ENCODE results near the gene GRIN1.

- TF ChIP-seq CTCF (IDR thresholded peaks at IDR 0.05; ENCODE audit: insufficient read depth, low read length, poor library complexity, severe bottlenecking) (no peak), EZH2phosphoT487 (conservative IDR thresholded peaks at IDR 0.05; ENCODE audit: low read length) (no peak)
Measured at GRCh38 chr9:137127301-137128157, 11.4 kb upstream of the GRIN1 start.

Measured in SU-DHL-6 (cell line).